HG02678 (cell line): Measurements from ENCODE around the gene SPATA21.

Source experiments
- ATAC-seq: cut with Tn5 transposase; IDR thresholded peaks from one replicate; pipeline ENCODE4 v1.9.1; 2021; ENCODE audit warnings: mild to moderate bottlenecking, moderate library complexity; ENCODE audit not compliant: unreplicated experiment

SPATA21 gene

DNA sequence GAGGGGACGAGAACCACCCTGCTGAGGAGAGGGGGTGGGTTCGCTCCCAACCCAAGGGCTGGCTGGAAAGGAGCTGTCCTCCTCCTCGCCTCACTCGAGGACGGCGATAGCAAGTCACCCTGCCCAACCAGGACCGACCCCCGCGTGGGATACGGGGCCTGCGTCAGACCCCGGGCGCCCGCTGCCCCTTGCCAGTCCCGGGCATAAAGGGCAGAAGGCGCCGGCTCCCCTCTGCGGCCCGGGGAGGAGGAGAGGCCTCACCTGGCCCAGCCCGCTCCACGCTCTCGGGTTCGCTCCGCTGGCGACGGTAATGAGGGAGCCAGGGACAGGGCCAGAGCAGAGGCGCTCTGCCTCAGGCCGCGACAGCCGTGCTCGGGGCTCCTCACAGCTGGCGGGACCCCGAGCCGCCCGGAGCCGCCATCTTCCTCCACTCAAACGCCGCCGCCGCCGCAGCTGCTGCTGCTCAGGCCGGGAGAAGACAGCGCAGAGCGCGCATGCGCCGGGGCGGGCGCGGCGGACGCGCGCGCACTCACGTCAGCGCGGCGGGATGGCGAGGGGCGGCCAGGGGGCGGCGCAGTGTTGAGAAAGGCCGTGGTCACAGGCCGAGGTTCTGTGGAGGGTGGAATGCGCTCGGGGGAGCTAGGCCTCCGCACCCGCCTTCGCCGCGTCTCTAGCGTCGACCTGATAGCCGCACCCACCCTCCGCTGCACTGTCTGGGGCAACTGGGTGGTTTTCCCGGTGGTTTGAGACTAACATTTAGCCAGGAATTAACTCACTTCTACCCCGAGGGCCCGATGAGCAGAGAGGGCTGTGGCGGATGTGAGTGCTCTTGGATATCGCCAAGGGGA is 85.0 kb downstream of the SPATA21 start, which contains the start of gene FBXO42:
FBXO42 (minus strand) TSS at position 487 of the 848 bp plus-strand sequence. CDS start 37,062 bp downstream, outside the sequence.
- peak; percentile 94 for ATAC-seq

DNA sequence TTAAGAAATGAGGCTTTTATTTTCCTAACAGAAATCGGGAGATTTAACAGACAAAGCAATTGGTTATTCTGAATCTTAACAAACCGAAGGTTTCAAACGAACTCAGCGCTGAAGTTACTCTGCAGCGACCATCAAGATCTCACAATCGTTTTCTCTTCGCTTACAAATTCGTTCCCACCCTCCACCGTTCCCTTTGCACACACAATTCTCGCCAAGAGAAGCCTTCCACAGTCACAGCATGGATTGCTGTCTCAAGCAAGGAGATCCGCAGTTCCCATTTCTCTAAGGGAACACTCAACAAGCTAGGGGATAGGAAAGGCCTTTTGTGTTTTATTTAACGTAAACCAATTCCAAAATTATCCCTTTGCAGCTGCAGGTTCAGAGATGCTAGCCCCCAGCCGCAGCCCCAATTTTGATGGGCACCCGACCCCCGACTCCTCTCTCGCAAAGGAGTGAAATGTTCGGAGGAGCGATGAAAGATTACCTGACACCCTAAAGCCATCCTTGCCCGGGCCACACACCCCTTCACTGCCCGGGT is 85.7 kb downstream of the SPATA21 start:
- no peak for ATAC-seq

DNA sequence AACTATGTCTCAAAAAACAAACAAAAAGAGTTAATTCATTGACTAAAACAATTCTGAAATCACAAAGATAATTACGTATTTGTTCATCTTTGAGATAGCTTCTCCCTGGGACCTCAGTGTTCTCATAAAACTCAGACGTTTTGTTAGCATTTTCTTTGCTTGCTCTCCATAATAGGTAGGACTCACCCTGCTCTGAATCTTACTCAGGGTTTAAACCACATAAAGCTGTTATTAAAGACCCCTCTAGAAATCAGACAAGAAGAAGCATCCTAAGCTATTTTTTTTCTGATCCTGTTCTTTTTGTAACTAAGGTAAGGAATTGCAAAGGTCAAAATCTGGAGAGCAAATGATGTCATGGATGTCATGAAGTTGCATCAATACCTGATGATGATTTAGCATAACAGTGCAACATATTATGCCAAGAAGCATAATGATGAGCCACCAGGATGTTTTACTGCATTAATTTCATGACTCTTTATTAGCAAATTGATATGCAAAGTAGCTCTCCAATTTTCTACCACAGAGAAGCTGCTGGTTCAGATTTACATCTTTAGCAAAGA is 87.3 kb downstream of the SPATA21 start:
- no peak for ATAC-seq
